HG03135 (cell line): ENCODE data around the gene DNM1L.

ENCODE experiments used
- ATAC-seq: cut with Tn5 transposase; IDR thresholded peaks from one replicate; pipeline ENCODE4 v1.9.1; 2021; ENCODE audit warnings: mild to moderate bottlenecking, moderate library complexity; ENCODE audit not compliant: unreplicated experiment

The DNM1L gene

GRCh38 chr12:32679091-32679919 is at the start of gene DNM1L:
TSS of gene DNM1L (plus strand) at chr12:32679301. CDS start at chr12:32679364, 63 bp downstream.
- peak; percentile 96 for ATAC-seq

- ATAC-seq: no peak
Measured at GRCh38 chr12:32641287-32641901, 37.7 kb upstream of the DNM1L start.

- ATAC-seq: no peak
Measured at GRCh38 chr12:32644431-32644830, 34.7 kb upstream of the DNM1L start.

GRCh38 chr12:32647275-32647674 is 31.8 kb upstream of the DNM1L start:
- ATAC-seq: no peak

- no peak for ATAC-seq
Measured at GRCh38 chr12:32650508-32650907, 28.6 kb upstream of the DNM1L start.

- ATAC-seq: no peak
Measured at GRCh38 chr12:32651151-32651955, 27.7 kb upstream of the DNM1L start.

- no peak for ATAC-seq
Measured at GRCh38 chr12:32651956-32652210, 27.2 kb upstream of the DNM1L start.

- no peak for ATAC-seq
Measured at GRCh38 chr12:32659908-32660440, 19.1 kb upstream of the DNM1L start.

- ATAC-seq: no peak
Measured at GRCh38 chr12:32661706-32662105, 17.4 kb upstream of the DNM1L start.

GRCh38 chr12:32662665-32663064 is 16.4 kb upstream of the DNM1L start:
- ATAC-seq: no peak

- ATAC-seq: no peak
Measured at GRCh38 chr12:32666018-32666417, 13.1 kb upstream of the DNM1L start.

GRCh38 chr12:32669584-32669983 is 9.5 kb upstream of the DNM1L start:
- ATAC-seq: no peak

GRCh38 chr12:32671930-32672780 is 6.9 kb upstream of the DNM1L start:
- no peak for ATAC-seq

GRCh38 chr12:32679920-32680237 is 778 bp downstream of the DNM1L start:
- no peak for ATAC-seq

- ATAC-seq: no peak
Measured at GRCh38 chr12:32680787-32681186, 1.7 kb downstream of the DNM1L start.

GRCh38 chr12:32681272-32681671 is 2.2 kb downstream of the DNM1L start:
- no peak for ATAC-seq

- ATAC-seq: no peak
Measured at GRCh38 chr12:32686340-32686739, 7.2 kb downstream of the DNM1L start.

- no peak for ATAC-seq
Measured at GRCh38 chr12:32688786-32689185, 9.7 kb downstream of the DNM1L start.

- no peak for ATAC-seq
Measured at GRCh38 chr12:32690927-32691326, 11.8 kb downstream of the DNM1L start.

- no peak for ATAC-seq
Measured at GRCh38 chr12:32692358-32692757, 13.3 kb downstream of the DNM1L start.

GRCh38 chr12:32693036-32693435 is 13.9 kb downstream of the DNM1L start:
- ATAC-seq: no peak
